Measurements from ENCODE around the gene BEX2. TPM values are rescaled to one million over a fixed set of nuclear protein-coding genes. Genes with fewer than 3 reads are reported as not detected.
A peak's percentile ranks its signal among the peaks of the same experiment; 100 is the strongest.
"Not testable (repeated sequence)": the region's sequence is repeated elsewhere in the genome, so short reads cannot be mapped to it uniquely, and the experiment has no call there.

The BEX2 gene
- total RNA-seq = 10 to 100 TPM; 41.9 to 48.2 TPM
- polyA plus RNA-seq = 100 to 1,000 TPM in 1 of 2 donors, 10 to 100 TPM in 1; 71.4 to 112 TPM

- Mint-ChIP-seq H3K36me3 (peaks cover 0 to 8% of the 10 kb centered on the region in 2 donors), H3K4me1 (peaks cover 0 to 5% (median 4%) of the 10 kb centered on the region in 4 donors), H3K27ac (peak within 1 kb of the TSS; percentile 54 to 89 (median 83)), H3K27me3 (no peaks in the 10 kb centered on the region), H3K9me3 (peaks cover 0 to 4% (median 0%) of the 10 kb centered on the region in 8 donors), H3K4me3 (peak within 1 kb of the TSS; percentile 73 to 86 (median 80))
- Histone ChIP-seq H3K4me1 (ENCODE audit: insufficient read depth, low read length) (peaks cover 7% of the 10 kb centered on the region), H3K36me3 (ENCODE audit: insufficient read depth, low read length) (no peaks in the 10 kb centered on the region), H3K4me3 (ENCODE audit: low read length in 2 of 2) (peak within 1 kb of the TSS in 1 of 2 donors; percentile 71), H3K27me3 (ENCODE audit: insufficient read depth, low read length) (no peaks in the 10 kb centered on the region), H3K9me3 (ENCODE audit: control insufficient read depth in 1 of 2, low read length in 2 of 2) (no peaks in the 10 kb centered on the region), H3K27ac (ENCODE audit: low read depth, low read length) (peak within 1 kb of the TSS; percentile 78)
- intact Hi-C loops (cut with micrococcal nuclease) = loop anchor here (2.0 to 5.0 kb wide), 2 partner anchors 56 to 93 kb away; partner anchors contain the start of genes BEX4 and TCEAL8
- DNase-seq = peak; percentile 79 to 89 (median 84)
- CTCF ChIA-PET (ENCODE audit: partially characterized antibody) = interaction anchor here (0.9 to 1.4 kb wide), 2 partner anchors 31 to 179 kb away, joined by 3 read pairs; no protein-coding TSS in a partner anchor
- POLR2A ChIA-PET (ENCODE audit: partially characterized antibody) = interaction anchor here (1.6 kb wide), 1 partner anchor 95 kb away, joined by 4 read pairs; no protein-coding TSS in a partner anchor
These were observed at the start of gene BEX2 for GRCh38 chrX:103310555-103311398. Gene BEX2 (minus strand): TSS chrX:103310990. CDS start chrX:103309976, 1,014 bp downstream.

- H3K27ac Mint-ChIP-seq = no peak overlapping the region
These were observed 49.3 kb upstream of the BEX2 start for GRCh38 chrX:103360092-103360491.

GRCh38 chrX:103359605-103360004, 48.8 kb upstream of the BEX2 start:
- H3K27ac ChIP-seq (ENCODE audit: low read depth, low read length); DNase-seq; intact Hi-C loops (cut with micrococcal nuclease); POLR2A ChIA-PET (ENCODE audit: partially characterized antibody); CTCF ChIA-PET (ENCODE audit: partially characterized antibody); H3K36me3 ChIP-seq (ENCODE audit: insufficient read depth, low read length); H3K27me3 Mint-ChIP-seq; H3K4me3 ChIP-seq (ENCODE audit: low read length in 2 of 2); H3K27ac Mint-ChIP-seq; H3K36me3 Mint-ChIP-seq; H3K4me1 ChIP-seq (ENCODE audit: insufficient read depth, low read length); H3K9me3 Mint-ChIP-seq; H3K9me3 ChIP-seq (ENCODE audit: control insufficient read depth in 1 of 2, low read length in 2 of 2); H3K4me3 Mint-ChIP-seq; H3K27me3 ChIP-seq (ENCODE audit: insufficient read depth, low read length): not testable (repeated sequence)
- H3K4me1 Mint-ChIP-seq = peaks cover 5 to 16% (median 10%) of the 10 kb centered on the region in 4 donors

More at GRCh38 chrX:103360092-103360491, 49.3 kb upstream of the BEX2 start:
- H3K27ac ChIP-seq (ENCODE audit: low read depth, low read length) = no peak overlapping the region
- intact Hi-C loops (cut with micrococcal nuclease) = no loop called here
- H3K9me3 ChIP-seq (ENCODE audit: control insufficient read depth in 1 of 2, low read length in 2 of 2) = no peaks in the 10 kb centered on the region
- Mint-ChIP-seq H3K36me3 (no peaks in the 10 kb centered on the region), H3K9me3 (no peaks in the 10 kb centered on the region), H3K4me3 (no peak overlapping the region), H3K27me3 (peaks cover 2 to 3% of the 10 kb centered on the region in 2 donors), H3K4me1 (peaks cover 5 to 16% (median 10%) of the 10 kb centered on the region in 4 donors)
- no peaks in the 10 kb centered on the region for H3K36me3 ChIP-seq (ENCODE audit: insufficient read depth, low read length)
- POLR2A ChIA-PET (ENCODE audit: partially characterized antibody) = no interaction called here
- peaks cover 8% of the 10 kb centered on the region for H3K4me1 ChIP-seq (ENCODE audit: insufficient read depth, low read length)
- CTCF ChIA-PET (ENCODE audit: partially characterized antibody) = no interaction called here
- no peaks in the 10 kb centered on the region for H3K27me3 ChIP-seq (ENCODE audit: insufficient read depth, low read length)
- DNase-seq = no peak
- H3K4me3 ChIP-seq (ENCODE audit: low read length in 2 of 2) = no peak overlapping the region

- H3K9me3 ChIP-seq (ENCODE audit: control insufficient read depth in 1 of 2, low read length in 2 of 2) = no peaks in the 10 kb centered on the region
- no peaks in the 10 kb centered on the region for H3K36me3 Mint-ChIP-seq
- no peaks in the 10 kb centered on the region for H3K9me3 Mint-ChIP-seq
- intact Hi-C loops (cut with micrococcal nuclease) = no loop called here
- no peaks in the 10 kb centered on the region for H3K36me3 ChIP-seq (ENCODE audit: insufficient read depth, low read length)
- no peak overlapping the region for H3K4me3 ChIP-seq (ENCODE audit: low read length in 2 of 2)
- H3K27ac Mint-ChIP-seq = no peak overlapping the region
- H3K4me1 Mint-ChIP-seq = peaks cover 5 to 16% (median 10%) of the 10 kb centered on the region in 4 donors
- H3K27me3 ChIP-seq (ENCODE audit: insufficient read depth, low read length) = no peaks in the 10 kb centered on the region
- peaks cover 2 to 3% of the 10 kb centered on the region in 2 donors for H3K27me3 Mint-ChIP-seq
- H3K4me3 Mint-ChIP-seq = no peak overlapping the region
- ChIA-PET POLR2A (ENCODE audit: partially characterized antibody) (no interaction called here), CTCF (ENCODE audit: partially characterized antibody) (interaction anchor here (1.1 kb wide), 1 partner anchor 106 kb away, joined by 3 read pairs; no protein-coding TSS in a partner anchor)
- DNase-seq = no peak
- peaks cover 8% of the 10 kb centered on the region for H3K4me1 ChIP-seq (ENCODE audit: insufficient read depth, low read length)
- no peak overlapping the region for H3K27ac ChIP-seq (ENCODE audit: low read depth, low read length)
These were observed 47.1 kb upstream of the BEX2 start for GRCh38 chrX:103357871-103358270.

GRCh38 chrX:103356858-103357257, 46.1 kb upstream of the BEX2 start:
- ChIA-PET CTCF (ENCODE audit: partially characterized antibody) (interaction anchor here (1.1 kb wide), 1 partner anchor 107 kb away, joined by 3 read pairs; no protein-coding TSS in a partner anchor), POLR2A (ENCODE audit: partially characterized antibody) (no interaction called here)
- H3K27me3 ChIP-seq (ENCODE audit: insufficient read depth, low read length) = no peaks in the 10 kb centered on the region
- peak overlapping the region in 1 of 2 donors; percentile 34 for H3K4me3 ChIP-seq (ENCODE audit: low read length in 2 of 2)
- peaks cover 8% of the 10 kb centered on the region for H3K4me1 ChIP-seq (ENCODE audit: insufficient read depth, low read length)
- Mint-ChIP-seq H3K27ac (peak overlapping the region in 2 of 7 donors; percentile 44 to 48), H3K27me3 (peaks cover 2 to 3% of the 10 kb centered on the region in 2 donors), H3K9me3 (no peaks in the 10 kb centered on the region), H3K36me3 (no peaks in the 10 kb centered on the region), H3K4me1 (peaks cover 5 to 16% (median 10%) of the 10 kb centered on the region in 4 donors), H3K4me3 (peak overlapping the region; percentile 82 to 89 (median 86))
- DNase-seq = no peak
- H3K27ac ChIP-seq (ENCODE audit: low read depth, low read length) = no peak overlapping the region
- H3K36me3 ChIP-seq (ENCODE audit: insufficient read depth, low read length) = no peaks in the 10 kb centered on the region
- intact Hi-C loops (cut with micrococcal nuclease) = no loop called here
- no peaks in the 10 kb centered on the region for H3K9me3 ChIP-seq (ENCODE audit: control insufficient read depth in 1 of 2, low read length in 2 of 2)

GRCh38 chrX:103356130-103356798, 45.5 kb upstream of the BEX2 start, which contains the start of gene TCEAL9:
Gene TCEAL9 (plus strand): TSS chrX:103356506. CDS start chrX:103357685, 1,179 bp downstream.
- peak within 1 kb of the TSS; percentile 82 to 89 (median 86) for H3K4me3 Mint-ChIP-seq
- peaks cover 5 to 16% (median 10%) of the 10 kb centered on the region in 4 donors for H3K4me1 Mint-ChIP-seq
- ChIA-PET CTCF (ENCODE audit: partially characterized antibody) (interaction anchor here (0.8 kb wide), 1 partner anchor 107 kb away, joined by 3 read pairs; no protein-coding TSS in a partner anchor), POLR2A (ENCODE audit: partially characterized antibody) (interaction anchor here (1.6 kb wide), 1 partner anchor 10 kb away, joined by 3 read pairs; no protein-coding TSS in a partner anchor)
- H3K9me3 Mint-ChIP-seq = no peaks in the 10 kb centered on the region
- DNase-seq = no peak
- Histone ChIP-seq H3K27ac (ENCODE audit: low read depth, low read length) (no peak within 1 kb of the TSS), H3K4me3 (ENCODE audit: low read length in 2 of 2) (peak within 1 kb of the TSS in 1 of 2 donors; percentile 34), H3K4me1 (ENCODE audit: insufficient read depth, low read length) (peaks cover 8% of the 10 kb centered on the region), H3K9me3 (ENCODE audit: control insufficient read depth in 1 of 2, low read length in 2 of 2) (no peaks in the 10 kb centered on the region), H3K36me3 (ENCODE audit: insufficient read depth, low read length) (no peaks in the 10 kb centered on the region), H3K27me3 (ENCODE audit: insufficient read depth, low read length) (no peaks in the 10 kb centered on the region)
- H3K27ac Mint-ChIP-seq = peak within 1 kb of the TSS in 3 of 7 donors; percentile 50 to 79 (median 61)
- intact Hi-C loops (cut with micrococcal nuclease) = no loop called here
- H3K36me3 Mint-ChIP-seq = no peaks in the 10 kb centered on the region
- H3K27me3 Mint-ChIP-seq = peaks cover 2 to 3% of the 10 kb centered on the region in 2 donors
